ENCODE measurements around the gene CDKAL1.
"Not testable (repeated sequence)": the region's sequence is repeated elsewhere in the genome, so short reads cannot be mapped to it uniquely, and the experiment has no call there.

Gene CDKAL1

GRCh38 chr6:20709451-20709850 lies 175.2 kb downstream of the CDKAL1 start:
- DNase-seq (ENCODE audit: low read depth) = no peak

- DNase-seq (ENCODE audit: low read depth) = no peak
Observed at GRCh38 chr6:20710341-20710740, 176.1 kb downstream of the CDKAL1 start.

GRCh38 chr6:20711518-20711917 lies 177.3 kb downstream of the CDKAL1 start:
- no peak for DNase-seq (ENCODE audit: low read depth)

DNA sequence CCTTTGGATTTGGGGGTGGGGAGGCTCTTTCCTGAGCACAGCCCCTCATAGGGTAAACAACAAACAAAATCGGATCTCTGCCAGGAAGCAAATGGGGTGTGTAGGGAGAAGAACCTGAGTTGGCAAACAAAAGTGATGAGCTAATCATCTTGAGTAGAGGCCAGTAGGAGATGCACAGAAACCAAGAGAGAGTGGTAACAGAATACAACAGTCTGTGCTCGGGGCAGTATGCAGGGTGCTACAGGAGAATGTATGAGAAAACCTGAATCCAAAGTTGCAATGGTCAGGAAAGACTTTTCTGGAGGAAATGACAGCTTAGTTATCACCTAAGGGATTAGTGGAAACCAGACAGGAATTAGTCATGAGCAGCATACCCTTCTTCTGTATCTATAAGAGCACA lies 177.8 kb downstream of the CDKAL1 start:
- no peak for DNase-seq (ENCODE audit: low read depth)

DNA sequence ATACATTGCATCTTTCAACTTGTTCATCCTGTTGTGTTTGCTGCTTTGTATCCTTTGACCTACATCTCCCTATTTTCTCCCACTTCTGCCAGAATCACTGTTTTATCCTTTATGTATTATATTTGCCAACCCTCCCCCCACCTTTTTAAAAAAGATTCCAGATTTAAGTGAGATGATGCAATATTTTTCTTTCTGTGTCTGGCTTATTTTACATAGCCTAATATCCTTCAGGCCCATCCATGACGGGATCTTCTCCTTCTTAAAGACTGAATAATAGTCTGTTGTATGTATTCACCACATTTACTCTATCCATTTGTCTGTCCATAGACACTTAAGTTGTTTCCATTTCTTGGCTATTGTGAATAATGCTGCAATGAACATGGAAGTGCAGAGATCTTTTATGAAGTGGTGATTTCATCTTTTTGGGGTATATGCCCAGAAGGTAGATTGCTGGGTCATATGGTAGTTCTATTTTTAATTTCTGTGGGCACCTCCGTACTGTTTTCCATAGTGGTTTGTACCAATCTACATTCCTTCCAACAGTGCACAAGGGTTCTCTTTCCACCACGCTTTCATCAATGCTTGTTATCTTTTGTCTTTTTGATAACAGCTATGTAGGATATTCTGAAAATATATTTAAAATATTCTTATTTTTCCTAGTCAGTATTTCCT lies 181.0 kb downstream of the CDKAL1 start:
- no peak for DNase-seq (ENCODE audit: low read depth)

DNA sequence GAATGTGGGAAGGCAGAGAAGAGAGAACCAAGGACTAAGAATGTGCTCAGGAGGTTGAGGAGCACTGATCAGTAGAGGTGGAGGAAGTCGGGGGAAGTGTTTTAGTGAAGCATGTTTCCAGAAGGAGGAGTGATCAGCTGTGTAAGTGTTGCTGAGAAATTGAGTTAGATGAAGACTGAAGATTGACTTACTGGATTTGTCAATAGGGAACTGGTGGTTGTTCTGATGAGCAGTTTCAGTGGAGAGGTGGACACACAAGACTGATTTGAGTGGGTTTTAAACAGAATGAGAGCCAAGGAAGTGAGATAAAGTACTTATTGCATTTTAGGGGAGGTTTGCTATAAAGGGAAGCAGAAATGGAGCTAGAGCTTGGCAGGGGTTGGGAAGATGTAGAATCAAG lies 182.6 kb downstream of the CDKAL1 start:
- DNase-seq (ENCODE audit: low read depth) = no peak

- no peak for DNase-seq (ENCODE audit: low read depth)
Observed at GRCh38 chr6:20717743-20718142, 183.5 kb downstream of the CDKAL1 start.

- no peak for DNase-seq (ENCODE audit: low read depth)
Observed at GRCh38 chr6:20718705-20719653, 184.7 kb downstream of the CDKAL1 start.

DNA sequence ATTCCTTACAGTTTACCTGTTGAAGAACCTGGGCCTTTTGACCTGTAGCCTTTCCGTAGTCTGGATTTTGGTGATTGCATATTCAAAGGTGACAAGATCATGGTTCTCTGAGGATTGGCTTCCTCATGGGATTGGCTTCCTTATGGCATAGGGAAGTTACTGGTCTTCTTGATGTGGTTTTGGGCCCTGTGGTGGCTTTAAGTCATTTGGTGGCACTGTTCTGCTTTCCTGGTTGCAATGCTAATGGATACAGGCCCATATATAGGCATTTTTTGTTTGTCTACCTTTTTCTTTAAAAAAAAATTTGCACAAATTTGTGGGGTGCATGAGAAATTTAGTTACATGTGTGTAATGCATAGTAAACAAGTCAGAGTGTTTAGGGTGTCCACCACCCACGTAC lies 185.7 kb downstream of the CDKAL1 start:
- no peak for DNase-seq (ENCODE audit: low read depth)

- DNase-seq (ENCODE audit: low read depth) = not testable (repeated sequence)
Observed at GRCh38 chr6:20721121-20721520, 186.9 kb downstream of the CDKAL1 start.

DNA sequence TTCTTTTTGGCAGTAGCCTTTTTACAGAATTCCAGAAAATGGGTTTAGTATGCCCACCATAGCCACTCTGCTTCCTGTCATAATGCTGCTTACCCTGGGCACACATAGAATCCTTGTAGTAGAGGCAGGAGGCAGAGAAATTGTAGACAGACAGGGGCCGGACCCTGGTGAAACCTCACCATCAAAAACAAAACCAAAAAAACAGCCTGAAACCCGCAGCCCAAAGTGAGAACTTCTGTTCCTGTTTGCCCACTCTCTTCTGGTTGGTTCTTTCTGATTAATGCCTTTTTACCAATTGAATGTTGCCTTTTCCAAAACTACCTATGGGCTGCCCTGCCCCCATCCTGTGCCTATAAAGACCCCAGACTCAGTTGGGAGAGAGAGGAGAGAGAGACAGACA lies 188.2 kb downstream of the CDKAL1 start:
- DNase-seq (ENCODE audit: low read depth) = no peak

DNA sequence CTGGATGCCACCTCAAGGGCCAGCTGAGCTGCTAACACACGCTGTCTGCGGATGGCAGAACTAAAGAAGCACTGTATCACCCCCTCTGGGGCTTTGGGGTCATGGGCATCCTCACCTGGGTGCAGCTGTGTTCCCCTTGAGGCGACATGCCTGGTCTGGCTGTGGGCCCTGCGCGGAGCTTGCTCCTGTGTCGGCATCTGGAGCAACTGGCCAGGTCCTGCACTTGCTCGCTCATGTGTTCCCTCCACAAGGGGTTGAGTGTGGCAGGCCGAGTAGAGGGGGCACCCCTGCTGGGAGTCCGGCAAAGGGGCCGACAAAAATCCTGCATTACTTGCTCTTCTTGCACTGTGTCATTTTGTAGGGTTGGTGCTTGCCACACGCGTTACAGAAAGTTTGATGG lies 189.0 kb downstream of the CDKAL1 start:
- DNase-seq (ENCODE audit: low read depth) = no peak

DNA sequence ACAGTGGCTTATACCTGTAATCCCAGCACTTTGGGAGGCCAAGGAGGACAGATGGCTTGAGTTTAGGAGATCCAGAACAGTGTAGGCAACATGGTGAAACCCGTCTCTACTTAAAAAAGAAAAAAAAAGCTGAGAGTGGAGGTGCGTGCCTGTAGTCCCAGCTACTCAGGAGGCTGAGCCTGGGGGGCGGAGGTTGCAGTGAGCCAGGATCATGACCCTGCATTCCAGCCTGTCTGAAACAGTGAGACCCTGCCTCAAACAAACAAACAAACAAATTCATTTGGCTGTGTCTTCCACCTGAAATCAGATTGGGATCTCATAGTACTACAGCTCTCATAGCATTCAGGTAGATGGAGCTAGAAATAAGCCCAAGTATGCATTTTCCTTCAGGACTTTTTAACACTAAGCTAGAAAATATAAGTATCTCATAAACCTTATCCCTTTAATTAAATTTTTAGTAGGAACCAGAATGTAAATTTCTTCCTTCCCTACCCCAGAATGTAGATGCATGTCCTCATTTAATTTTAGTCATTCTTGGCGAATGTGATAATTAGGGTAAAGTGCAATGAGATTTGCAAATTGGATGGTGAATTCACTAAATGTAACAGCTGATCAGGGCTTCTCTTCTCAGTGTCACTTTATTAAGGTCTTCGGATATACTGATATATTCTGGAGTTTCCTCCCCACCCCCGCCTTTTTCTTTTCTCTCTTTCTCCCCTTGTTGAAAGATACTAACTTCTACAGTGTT lies 190.4 kb downstream of the CDKAL1 start:
- no peak for DNase-seq (ENCODE audit: low read depth)

DNA sequence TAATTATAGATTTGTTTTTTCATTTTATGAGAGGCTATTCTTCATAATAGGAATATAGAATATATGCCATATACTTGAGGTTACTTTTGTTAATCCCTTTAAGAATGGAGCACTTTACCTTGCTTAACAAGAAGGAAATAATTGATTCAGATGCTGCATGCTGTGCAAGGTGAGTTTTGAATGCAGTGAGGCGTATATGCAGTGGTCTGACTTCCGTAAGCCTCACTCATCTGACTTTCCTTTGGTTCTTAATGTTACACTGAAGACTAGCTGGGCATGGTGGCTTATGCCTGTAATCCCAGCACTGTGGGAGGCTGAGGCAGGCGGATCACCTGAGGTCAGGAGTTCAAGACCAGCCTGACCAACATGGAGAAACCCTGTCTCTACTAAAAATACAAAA lies 191.0 kb downstream of the CDKAL1 start:
- not testable (repeated sequence) for DNase-seq (ENCODE audit: low read depth)

DNA sequence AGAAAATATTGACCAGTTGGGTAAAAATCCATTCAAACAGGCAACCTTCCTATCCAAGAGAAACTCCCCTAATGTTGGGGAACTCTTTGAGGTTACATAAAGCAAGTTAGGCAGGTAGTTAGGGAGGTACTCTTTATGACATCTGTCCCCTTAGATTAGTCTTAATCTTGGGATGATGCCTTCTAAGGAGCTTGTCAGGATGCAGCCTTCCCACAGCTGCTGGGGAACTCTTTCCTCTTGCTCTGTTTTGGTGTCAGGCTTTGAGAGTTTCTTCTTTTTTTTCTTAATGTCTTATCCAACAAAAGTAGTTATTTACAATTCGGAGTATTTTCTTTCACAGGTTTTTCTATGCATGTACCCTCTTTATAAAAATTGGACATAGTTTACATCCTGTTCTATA lies 194.8 kb downstream of the CDKAL1 start:
- DNase-seq (ENCODE audit: low read depth) = no peak

DNA sequence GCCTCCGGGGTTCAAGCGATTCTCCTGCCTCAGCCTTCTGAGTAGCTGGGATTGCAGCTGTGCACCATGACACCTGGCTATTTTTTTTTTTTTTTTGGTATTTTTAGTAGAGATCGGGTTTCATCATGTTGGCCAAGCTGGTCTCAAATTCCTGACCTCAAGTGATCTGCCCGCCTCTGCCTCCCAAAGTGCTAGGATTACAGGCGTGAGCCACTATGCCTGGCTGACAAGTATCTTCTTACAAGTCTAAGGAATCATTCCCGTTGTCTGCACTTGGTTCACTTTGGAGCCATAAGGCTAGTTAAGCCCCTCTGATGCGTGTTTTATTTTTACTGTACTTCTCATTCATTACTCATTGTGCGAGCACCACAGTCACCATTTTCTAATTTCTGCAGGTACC lies 198.1 kb downstream of the CDKAL1 start:
- peak; percentile 5 for DNase-seq (ENCODE audit: low read depth)

DNA sequence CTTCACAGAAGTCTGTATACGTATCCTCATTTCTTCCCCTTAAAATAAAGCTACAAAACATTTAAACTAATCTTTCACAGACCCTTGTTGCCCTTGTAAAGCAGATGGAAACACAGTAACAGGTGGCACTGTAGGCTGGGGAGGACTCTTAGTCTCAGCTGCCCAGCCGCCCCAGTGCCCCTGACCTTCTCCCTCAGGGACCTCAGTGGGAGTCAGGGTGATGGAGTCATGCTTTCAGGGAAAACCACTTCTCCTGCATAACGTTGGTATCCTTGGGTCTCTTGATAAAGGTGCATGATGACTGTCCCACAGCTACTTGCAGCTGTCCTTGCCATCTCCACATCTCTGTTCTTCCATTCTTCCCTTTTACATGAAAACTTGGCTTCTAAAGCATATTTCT lies 198.6 kb downstream of the CDKAL1 start:
- DNase-seq (ENCODE audit: low read depth) = no peak

DNA sequence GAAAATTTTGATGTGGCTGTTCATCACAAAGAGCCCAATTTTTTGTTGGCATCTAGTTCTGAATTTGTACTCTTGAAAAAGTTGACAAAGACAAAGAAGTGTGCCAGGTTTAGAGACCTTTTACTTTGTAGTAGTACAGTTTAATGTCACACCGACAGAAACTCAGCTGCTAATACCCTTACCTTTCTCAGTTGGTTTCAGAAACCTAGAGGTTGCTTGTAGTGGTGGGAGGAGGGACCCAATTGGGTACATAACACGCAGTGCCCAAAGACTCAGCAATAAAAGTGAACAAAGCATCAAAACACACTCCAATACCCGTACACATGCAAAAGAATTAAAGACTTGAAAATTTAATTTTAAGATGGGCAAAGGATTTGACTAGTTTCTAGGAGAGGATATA lies 203.7 kb downstream of the CDKAL1 start:
- DNase-seq (ENCODE audit: low read depth) = no peak

- no peak for DNase-seq (ENCODE audit: low read depth)
Observed at GRCh38 chr6:20740088-20740487, 205.8 kb downstream of the CDKAL1 start.

GRCh38 chr6:20740727-20741126 lies 206.5 kb downstream of the CDKAL1 start:
- DNase-seq (ENCODE audit: low read depth) = peak; percentile 21

GRCh38 chr6:20741490-20741889 lies 207.2 kb downstream of the CDKAL1 start:
- no peak for DNase-seq (ENCODE audit: low read depth)

DNA sequence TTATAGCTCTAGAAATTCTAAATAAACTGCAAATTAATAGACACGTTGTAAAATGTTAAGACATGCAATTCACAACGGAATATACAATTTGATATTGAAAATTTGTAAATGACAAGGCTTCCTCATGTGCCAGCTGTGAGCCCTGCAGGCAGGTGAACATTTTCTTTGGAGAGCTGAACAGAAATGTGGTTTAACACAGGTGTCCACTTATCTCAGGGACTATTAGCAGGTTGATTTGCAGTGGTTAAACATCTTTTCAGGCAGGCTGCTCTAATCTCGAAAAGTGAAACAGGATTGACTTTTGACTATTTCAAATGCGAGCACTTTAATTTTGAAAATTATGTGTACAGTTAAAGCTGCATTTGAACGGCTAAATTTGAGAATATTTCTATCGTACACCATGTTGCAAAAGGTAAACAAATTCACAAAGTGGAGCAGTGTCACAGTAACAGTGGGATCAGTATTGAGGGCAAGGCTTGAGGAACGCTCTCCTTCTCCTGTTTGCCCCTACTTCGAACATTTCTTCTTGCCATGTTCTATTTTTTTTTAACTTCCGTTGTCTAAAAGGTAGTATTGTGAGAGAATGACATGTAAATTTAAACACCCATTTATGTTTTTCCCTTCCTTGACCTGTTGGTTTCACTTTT lies 210.8 kb downstream of the CDKAL1 start:
- DNase-seq (ENCODE audit: low read depth) = no peak
